HL-60 (cell line): Measurements from ENCODE around the gene MACROD2.

Experiments used
- DNase-seq, 2 experiments: peaks; one replicate each; pipeline ENCODE4 v3.0.0-alpha.2; 2010 to 2020; ENCODE audit warnings: low read depth in 1 of 2, low spot score in 1 of 2
- H3K27ac ChIP-seq: fragments of 250-450 bp; sonication (Bioruptor Pico); replicated peaks from 2 replicates; pipeline ENCODE4 v1.5.1; 2020; ENCODE audit warnings: mild to moderate bottlenecking, moderate library complexity
- H3K27me3 ChIP-seq: fragments of 250-450 bp; sonication (Bioruptor Pico); 2 replicates; pipeline ENCODE4 v1.5.1; 2021; ENCODE audit warnings: mild to moderate bottlenecking, moderate library complexity; ENCODE audit not compliant: insufficient read depth, poor library complexity, severe bottlenecking
- H3K4me3 ChIP-seq: replicated peaks from 2 replicates; pipeline ENCODE4 v1.5.1; 2011; ENCODE audit warnings: mild to moderate bottlenecking, control low read depth, low read length; ENCODE audit not compliant: insufficient read depth
- CTCF ChIP-seq: IDR thresholded peaks from one replicate; pipeline ENCODE4 v1.5.1; 2011; ENCODE audit warnings: low read length, control low read depth, inconsistent platforms; ENCODE audit not compliant: insufficient read depth
- GABPA ChIP-seq: IDR thresholded peaks from 2 replicates; pipeline ENCODE4 v1.6.1; 2012; ENCODE audit warnings: low read depth
- POLR2AphosphoS5 ChIP-seq: IDR thresholded peaks from 2 replicates; pipeline ENCODE4 v1.6.1; 2012; ENCODE audit warnings: low read depth
- REST ChIP-seq: IDR thresholded peaks from 2 replicates; pipeline ENCODE4 v1.6.1; 2012; ENCODE audit warnings: low read depth; ENCODE audit not compliant: insufficient replicate concordance
- SPI1 ChIP-seq: IDR thresholded peaks from 2 replicates; pipeline ENCODE4 v1.6.1; 2012; ENCODE audit warnings: low read depth, mild to moderate bottlenecking, borderline replicate concordance

The MACROD2 gene

GRCh38 chr20:14304472-14304871 is 309.2 kb downstream of the MACROD2 start:
- H3K4me3 ChIP-seq: no peak overlapping the region
- peaks cover 2% of the 10 kb centered on the region for H3K27me3 ChIP-seq
- no peak overlapping the region for H3K27ac ChIP-seq
- DNase-seq: no peak
- no peak for TF ChIP-seq REST
- no peak for TF ChIP-seq POLR2AphosphoS5
- no peak for TF ChIP-seq GABPA
- TF ChIP-seq CTCF: no peak
- TF ChIP-seq SPI1: no peak

GRCh38 chr20:14307956-14308355 is 312.6 kb downstream of the MACROD2 start:
- H3K27ac ChIP-seq: no peak overlapping the region
- TF ChIP-seq POLR2AphosphoS5: no peak
- TF ChIP-seq CTCF: no peak
- TF ChIP-seq SPI1: no peak
- no peak for TF ChIP-seq GABPA
- no peak for TF ChIP-seq REST
- DNase-seq: no peak
- H3K4me3 ChIP-seq: no peak overlapping the region
- peaks cover 2% of the 10 kb centered on the region for H3K27me3 ChIP-seq

- no peak for DNase-seq
- H3K4me3 ChIP-seq: no peak overlapping the region
- peaks cover 2% of the 10 kb centered on the region for H3K27me3 ChIP-seq
- no peak for TF ChIP-seq GABPA
- no peak for TF ChIP-seq CTCF
- TF ChIP-seq REST: no peak
- no peak for TF ChIP-seq POLR2AphosphoS5
- TF ChIP-seq SPI1: no peak
- no peak overlapping the region for H3K27ac ChIP-seq
Measured at GRCh38 chr20:14310977-14311627, 315.8 kb downstream of the MACROD2 start.
